Measurements from ENCODE around the gene C3orf52.

Gene C3orf52

DNA sequence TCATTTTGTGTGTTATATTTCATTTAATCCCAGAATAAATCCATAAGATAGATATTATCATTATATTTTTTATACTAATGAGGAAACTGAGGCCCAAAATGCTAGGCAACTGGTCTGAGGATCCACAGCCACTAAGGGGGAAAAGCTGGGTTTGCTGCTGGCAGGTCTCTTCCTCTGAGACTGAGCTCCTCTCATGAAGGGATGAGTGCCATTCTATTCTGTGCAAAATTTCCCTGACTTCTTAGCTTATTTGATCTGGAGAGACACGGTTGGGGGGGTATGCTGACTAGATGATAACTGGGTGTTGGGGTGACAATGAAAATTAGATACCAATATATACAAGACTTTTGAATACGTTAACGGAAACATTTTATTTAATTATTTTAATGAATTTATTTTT is 44.9 kb downstream of the C3orf52 start:
- no peaks in the 10 kb centered on the region for H3K9me3 Mint-ChIP-seq
- no peaks in the 10 kb centered on the region for H3K27me3 Mint-ChIP-seq
- intact Hi-C loops (cut with micrococcal nuclease) = no loop called here
- H3K4me1 Mint-ChIP-seq (ENCODE audit: low read depth) = peaks cover 35% of the 10 kb centered on the region
- H3K4me3 Mint-ChIP-seq = no peak overlapping the region
- no peaks in the 10 kb centered on the region for H3K36me3 Mint-ChIP-seq (ENCODE audit: low read depth)
- no peak overlapping the region for H3K27ac Mint-ChIP-seq

DNA sequence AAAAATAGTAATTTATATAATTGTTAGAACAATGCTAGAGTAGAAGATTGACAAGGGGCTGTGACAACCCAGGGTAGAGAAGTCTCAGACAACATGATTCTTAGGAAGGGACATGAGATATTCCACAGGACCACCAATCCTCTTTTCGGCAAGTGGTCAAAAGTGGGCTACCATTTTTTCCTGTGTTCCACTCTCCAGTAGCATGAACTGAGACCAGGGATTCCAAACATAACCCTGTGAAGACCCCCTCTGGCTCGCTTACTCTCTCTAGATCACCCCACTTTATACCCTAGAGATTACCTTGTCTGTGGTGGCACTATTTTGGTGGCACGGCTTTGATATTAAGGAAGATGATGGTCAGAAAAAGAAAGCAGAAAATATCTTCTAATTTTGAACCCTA is 45.9 kb downstream of the C3orf52 start:
- Mint-ChIP-seq H3K4me3 (no peak overlapping the region), H3K27ac (no peak overlapping the region), H3K27me3 (no peaks in the 10 kb centered on the region), H3K36me3 (ENCODE audit: low read depth) (no peaks in the 10 kb centered on the region), H3K4me1 (ENCODE audit: low read depth) (peaks cover 31% of the 10 kb centered on the region), H3K9me3 (no peaks in the 10 kb centered on the region)
- intact Hi-C loops (cut with micrococcal nuclease) = no loop called here

- H3K9me3 Mint-ChIP-seq = no peaks in the 10 kb centered on the region
These were observed 46.4 kb downstream of the C3orf52 start for GRCh38 chr3:112132554-112132953.

DNA sequence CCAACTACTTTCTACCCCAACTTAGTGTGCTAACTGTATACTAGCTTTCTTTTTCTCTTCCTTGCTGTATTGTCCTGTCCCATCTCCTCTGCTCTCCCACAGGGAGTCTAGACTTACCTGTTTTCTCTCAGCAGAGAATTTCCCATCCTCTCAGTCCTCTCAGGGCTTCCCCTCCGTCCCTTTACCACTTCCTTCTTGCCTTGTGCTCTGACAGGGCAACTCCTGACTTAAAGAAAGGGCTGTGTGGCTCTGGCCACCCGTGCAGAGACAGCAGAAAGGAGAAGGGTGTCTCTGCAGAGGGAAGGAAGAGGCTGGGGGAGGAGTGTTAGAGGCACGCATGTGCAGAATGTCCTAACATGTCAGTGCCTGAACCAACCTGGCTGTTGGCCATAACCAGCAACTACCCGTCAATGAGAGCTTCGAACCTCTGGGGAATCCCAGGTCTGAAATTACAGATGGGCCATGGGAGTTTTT is 46.8 kb downstream of the C3orf52 start, which contains the start of gene GCSAM:
Gene GCSAM, minus strand, starts transcription at position 274 of the 474 bp plus-strand sequence. Its CDS starts 128 bp downstream, at position 146.
- Mint-ChIP-seq H3K27ac (peak within 1 kb of the TSS; percentile 77), H3K36me3 (ENCODE audit: low read depth) (no peaks in the 10 kb centered on the region), H3K4me1 (ENCODE audit: low read depth) (peaks cover 40% of the 10 kb centered on the region), H3K9me3 (no peaks in the 10 kb centered on the region), H3K27me3 (no peaks in the 10 kb centered on the region), H3K4me3 (no peak within 1 kb of the TSS)
- intact Hi-C loops (cut with micrococcal nuclease) = no loop called here

More at GRCh38 chr3:112132554-112132953, 46.4 kb downstream of the C3orf52 start:
- H3K27me3 Mint-ChIP-seq = no peaks in the 10 kb centered on the region
- no peaks in the 10 kb centered on the region for H3K36me3 Mint-ChIP-seq (ENCODE audit: low read depth)
- no peak overlapping the region for H3K4me3 Mint-ChIP-seq
- H3K27ac Mint-ChIP-seq = peak overlapping the region; percentile 77
- peaks cover 36% of the 10 kb centered on the region for H3K4me1 Mint-ChIP-seq (ENCODE audit: low read depth)
- intact Hi-C loops (cut with micrococcal nuclease) = no loop called here

GRCh38 chr3:112133626-112134334 is 47.6 kb downstream of the C3orf52 start:
- Mint-ChIP-seq H3K36me3 (ENCODE audit: low read depth) (no peaks in the 10 kb centered on the region), H3K9me3 (no peaks in the 10 kb centered on the region), H3K4me3 (no peak overlapping the region), H3K4me1 (ENCODE audit: low read depth) (peaks cover 42% of the 10 kb centered on the region), H3K27ac (peak overlapping the region; percentile 77), H3K27me3 (no peaks in the 10 kb centered on the region)
- intact Hi-C loops (cut with micrococcal nuclease) = no loop called here

GRCh38 chr3:112134335-112135124 is 48.3 kb downstream of the C3orf52 start:
- Mint-ChIP-seq H3K9me3 (no peaks in the 10 kb centered on the region), H3K4me3 (no peak overlapping the region)
- intact Hi-C loops (cut with micrococcal nuclease) = loop anchor here (5.0 kb wide), 2 partner anchors 383 to 398 kb away; no protein-coding TSS in a partner anchor

GRCh38 chr3:112136046-112136445 is 49.9 kb downstream of the C3orf52 start:
- Mint-ChIP-seq H3K9me3 (no peaks in the 10 kb centered on the region), H3K36me3 (ENCODE audit: low read depth) (no peaks in the 10 kb centered on the region), H3K4me1 (ENCODE audit: low read depth) (peaks cover 33% of the 10 kb centered on the region), H3K27ac (no peak overlapping the region), H3K4me3 (no peak overlapping the region), H3K27me3 (no peaks in the 10 kb centered on the region)
- intact Hi-C loops (cut with micrococcal nuclease) = loop anchor here (5.0 kb wide), 2 partner anchors 381 to 396 kb away; no protein-coding TSS in a partner anchor

More at GRCh38 chr3:112134335-112135124, 48.3 kb downstream of the C3orf52 start:
- Mint-ChIP-seq H3K27me3 (no peaks in the 10 kb centered on the region), H3K36me3 (ENCODE audit: low read depth) (no peaks in the 10 kb centered on the region), H3K27ac (no peak overlapping the region), H3K4me1 (ENCODE audit: low read depth) (peaks cover 34% of the 10 kb centered on the region)

DNA sequence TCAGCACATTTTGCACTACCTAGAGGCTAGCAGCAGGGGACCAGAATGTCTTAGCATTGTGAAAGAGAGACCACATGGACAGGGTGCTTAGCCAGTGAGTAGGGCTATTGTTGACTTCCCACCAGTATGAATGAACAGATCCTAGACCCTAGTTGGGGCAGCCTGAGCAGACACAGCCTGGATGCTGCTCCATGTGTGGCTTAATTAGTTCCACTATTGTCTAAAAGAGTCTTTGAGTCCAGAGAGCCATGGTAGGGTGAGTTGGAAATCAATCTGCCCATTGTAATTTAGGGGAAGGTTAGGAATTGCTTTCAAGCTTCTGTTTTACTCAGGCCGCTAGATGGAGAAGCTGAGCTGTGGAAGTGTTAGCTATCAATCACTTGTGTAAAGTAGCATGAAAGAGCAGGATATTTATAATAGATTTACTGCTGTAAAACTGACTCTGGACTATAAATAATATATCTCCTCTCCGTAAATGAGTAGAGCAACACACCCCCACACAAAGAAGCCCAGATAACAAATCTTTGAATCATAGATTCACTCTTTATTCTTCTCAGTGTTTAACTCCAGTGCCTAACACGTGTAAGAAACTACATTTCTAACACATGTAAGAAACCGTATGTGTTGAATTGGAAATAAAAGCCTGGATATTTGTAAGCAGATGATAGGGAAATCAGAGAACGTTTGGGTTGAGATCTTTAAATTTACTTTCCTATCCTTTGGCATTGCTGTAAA is 50.9 kb downstream of the C3orf52 start:
- Mint-ChIP-seq H3K27me3 (no peaks in the 10 kb centered on the region), H3K36me3 (ENCODE audit: low read depth) (no peaks in the 10 kb centered on the region), H3K4me3 (no peak overlapping the region), H3K9me3 (no peaks in the 10 kb centered on the region), H3K27ac (peak overlapping the region; percentile 43), H3K4me1 (ENCODE audit: low read depth) (peaks cover 33% of the 10 kb centered on the region)
- intact Hi-C loops (cut with micrococcal nuclease) = loop anchor here (5.0 kb wide), 2 partner anchors 380 to 395 kb away; no protein-coding TSS in a partner anchor

- intact Hi-C loops (cut with micrococcal nuclease) = loop anchor here (5.0 kb wide), 2 partner anchors 380 to 395 kb away; no protein-coding TSS in a partner anchor
- peak overlapping the region; percentile 32 for H3K27ac Mint-ChIP-seq
- H3K4me3 Mint-ChIP-seq = no peak overlapping the region
- H3K9me3 Mint-ChIP-seq = no peaks in the 10 kb centered on the region
- H3K4me1 Mint-ChIP-seq (ENCODE audit: low read depth) = peaks cover 31% of the 10 kb centered on the region
- H3K36me3 Mint-ChIP-seq (ENCODE audit: low read depth) = no peaks in the 10 kb centered on the region
- H3K27me3 Mint-ChIP-seq = no peaks in the 10 kb centered on the region
These were observed 51.6 kb downstream of the C3orf52 start for GRCh38 chr3:112137781-112138180.

- Mint-ChIP-seq H3K4me3 (no peak overlapping the region), H3K27me3 (no peaks in the 10 kb centered on the region), H3K36me3 (ENCODE audit: low read depth) (no peaks in the 10 kb centered on the region), H3K9me3 (no peaks in the 10 kb centered on the region), H3K4me1 (ENCODE audit: low read depth) (peaks cover 26% of the 10 kb centered on the region), H3K27ac (peak overlapping the region; percentile 32)
- intact Hi-C loops (cut with micrococcal nuclease) = loop anchor here (5.0 kb wide), 2 partner anchors 379 to 394 kb away; no protein-coding TSS in a partner anchor
These were observed 52.2 kb downstream of the C3orf52 start for GRCh38 chr3:112138219-112138969.

DNA sequence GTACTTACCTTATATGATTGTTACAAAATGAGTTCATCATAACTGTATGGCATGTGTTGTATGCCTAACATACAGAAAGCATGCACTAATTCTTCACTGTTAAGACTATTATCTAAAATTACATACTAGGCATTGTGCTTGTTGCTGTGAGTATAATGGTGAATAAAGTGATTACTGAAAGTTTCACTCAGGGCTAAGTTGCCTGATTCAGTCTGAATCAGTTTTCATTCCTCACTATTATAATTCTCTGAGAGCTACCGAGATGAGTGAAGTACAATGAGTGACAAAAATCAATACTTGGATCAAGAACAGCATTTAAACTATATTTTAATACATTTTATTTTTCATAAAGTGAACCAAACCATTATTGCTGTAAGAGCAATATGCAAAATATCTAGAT is 54.4 kb downstream of the C3orf52 start:
- Mint-ChIP-seq H3K9me3 (peaks cover 12% of the 10 kb centered on the region), H3K27ac (no peak overlapping the region), H3K4me1 (ENCODE audit: low read depth) (peaks cover 16% of the 10 kb centered on the region), H3K36me3 (ENCODE audit: low read depth) (no peaks in the 10 kb centered on the region), H3K4me3 (no peak overlapping the region), H3K27me3 (no peaks in the 10 kb centered on the region)
- intact Hi-C loops (cut with micrococcal nuclease) = no loop called here

DNA sequence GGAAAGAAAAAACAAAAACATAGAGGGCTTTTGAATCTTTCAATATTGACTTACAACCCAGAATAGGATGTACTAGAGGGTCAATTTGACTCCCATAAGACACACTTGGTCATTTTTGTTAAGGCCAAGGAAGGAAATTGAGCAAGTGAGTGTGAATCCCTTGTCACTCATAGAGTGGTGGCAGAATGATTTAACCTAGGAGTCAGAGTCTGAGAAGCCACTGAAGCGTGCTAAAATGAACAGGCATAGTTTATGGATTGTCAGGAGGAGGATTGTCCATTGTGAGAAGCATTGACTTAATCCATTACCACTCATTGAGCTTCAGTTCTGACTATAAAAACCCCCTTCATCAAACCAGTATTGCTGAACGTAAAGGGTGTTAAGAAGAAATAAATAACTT is 55.1 kb downstream of the C3orf52 start:
- Mint-ChIP-seq H3K27me3 (no peaks in the 10 kb centered on the region), H3K36me3 (ENCODE audit: low read depth) (no peaks in the 10 kb centered on the region), H3K27ac (no peak overlapping the region), H3K4me3 (no peak overlapping the region), H3K4me1 (ENCODE audit: low read depth) (peaks cover 16% of the 10 kb centered on the region), H3K9me3 (peaks cover 19% of the 10 kb centered on the region)
- intact Hi-C loops (cut with micrococcal nuclease) = no loop called here

DNA sequence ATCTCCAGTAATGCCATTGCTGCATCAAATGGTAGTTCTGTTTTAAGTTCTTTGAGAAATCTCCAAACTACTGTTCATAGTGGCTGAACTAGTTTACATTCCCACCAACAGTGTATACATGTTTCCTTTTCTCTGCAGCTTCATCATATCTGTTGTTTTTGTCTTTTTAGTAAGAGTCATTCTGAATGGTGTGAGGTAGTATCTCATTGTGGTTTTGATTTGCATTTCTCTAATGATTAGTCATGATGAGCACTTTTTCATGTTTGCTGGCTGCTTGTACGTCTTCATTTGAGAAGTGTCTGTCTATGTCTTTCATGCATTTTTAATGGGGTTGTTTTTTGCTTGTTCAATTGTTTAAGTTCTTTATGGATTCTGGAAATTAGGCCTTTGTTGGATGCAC is 57.1 kb downstream of the C3orf52 start:
- Mint-ChIP-seq H3K4me3 (no peak overlapping the region), H3K27ac (no peak overlapping the region)
- intact Hi-C loops (cut with micrococcal nuclease) = no loop called here

More for the DNA sequence above, 57.1 kb downstream of the C3orf52 start:
- H3K27me3 Mint-ChIP-seq = no peaks in the 10 kb centered on the region
- no peaks in the 10 kb centered on the region for H3K36me3 Mint-ChIP-seq (ENCODE audit: low read depth)
- peaks cover 39% of the 10 kb centered on the region for H3K9me3 Mint-ChIP-seq
- H3K4me1 Mint-ChIP-seq (ENCODE audit: low read depth) = no peaks in the 10 kb centered on the region
